Esophagus (tissue), 2 donors: ENCODE data around the gene PRKAR2A. TPM values are rescaled to one million over a fixed set of nuclear protein-coding genes. Genes with fewer than 3 reads are reported as not detected.
A peak's percentile ranks its signal among the peaks of the same experiment; 100 is the strongest.

Experiments
- H3K27ac ChIP-seq, 2 donors: one replicate each; pipeline ENCODE4 v1.5.1; 2013; ENCODE audit warnings: low read depth in 2 of 2, mild to moderate bottlenecking in 2 of 2, inconsistent platforms in 1 of 2, low read length in 1 of 2, moderate library complexity in 1 of 2
- H3K27me3 ChIP-seq, 2 donors: one replicate each; pipeline ENCODE4 v1.6.1; 2013; ENCODE audit warnings: low read length in 2 of 2, control low read depth in 1 of 2, mild to moderate bottlenecking in 1 of 2; ENCODE audit not compliant: insufficient read depth in 2 of 2, control insufficient read depth in 1 of 2
- H3K36me3 ChIP-seq, 2 donors: one replicate each; pipeline ENCODE4 v1.6.1; 2013; ENCODE audit warnings: low read length in 1 of 2; ENCODE audit not compliant: control insufficient read depth in 2 of 2, insufficient read depth in 2 of 2
- H3K4me1 ChIP-seq, 2 donors: one replicate each; pipeline ENCODE4 v1.6.1; 2013; ENCODE audit warnings: low read length in 1 of 2; ENCODE audit not compliant: control insufficient read depth in 2 of 2, insufficient read depth in 2 of 2
- H3K4me3 ChIP-seq, 2 donors: one replicate each; pipeline ENCODE4 v1.5.1; 2013; ENCODE audit warnings: low read length in 2 of 2, mild to moderate bottlenecking in 2 of 2, low read depth in 1 of 2, moderate library complexity in 1 of 2
- H3K9me3 ChIP-seq, 2 donors: one replicate each; pipeline ENCODE4 v1.6.1; 2013; ENCODE audit warnings: mild to moderate bottlenecking in 2 of 2, low read depth in 1 of 2, low read length in 1 of 2, moderate library complexity in 1 of 2; ENCODE audit not compliant: control insufficient read depth in 2 of 2, insufficient read depth in 1 of 2
- WGBS, 2 donors: extraction: QIAGEN DNeasy Blood & Tissue Kit; methylation state at CpG; one replicate each; pipeline ENCODE4 v1.1.7; 2013; 5-methylcytosine and 5-hydroxymethylcytosine counted together
- polyA plus RNA-seq, 2 donors: library from polyadenylated mRNA; stranded (reverse); fragments of 200-250 nt; gene quantifications; one replicate each; pipeline ENCODE4 v1.2.3, GENCODE V29; 2013
- donor health status: healthy with polysubstance abuse.
- donor health status: Bipolar disorder and iron deficiency.

The PRKAR2A gene
- polyA plus RNA-seq, 2 donors, result 7.2 to 11.3 TPM

GRCh38 chr3:48877671-48878070, 30.0 kb upstream of the PRKAR2A start:
- Histone ChIP-seq H3K27ac (no peak overlapping the region), H3K4me1 (no peaks in the 10 kb centered on the region), H3K9me3 (no peaks in the 10 kb centered on the region), H3K27me3 (no peaks in the 10 kb centered on the region), H3K36me3 (peaks cover 2 to 3% of the 10 kb centered on the region in 2 donors), H3K4me3 (no peak overlapping the region)
- WGBS, 2 donors, result 85 to 86% methylated on average over 8 of the region's 8 CpGs

GRCh38 chr3:48863122-48863521, 15.4 kb upstream of the PRKAR2A start:
- 96% methylated on average over 3 of the region's 3 CpGs for WGBS, 2 donors

GRCh38 chr3:48859206-48859605, 11.5 kb upstream of the PRKAR2A start:
- no peak overlapping the region for H3K27ac ChIP-seq
- H3K9me3 ChIP-seq, result no peaks in the 10 kb centered on the region
- no peak overlapping the region for H3K4me3 ChIP-seq
- H3K36me3 ChIP-seq, result peaks cover 4 to 23% of the 10 kb centered on the region in 2 donors
- H3K4me1 ChIP-seq, result no peaks in the 10 kb centered on the region
- no peaks in the 10 kb centered on the region for H3K27me3 ChIP-seq
- WGBS, 2 donors, result 80 to 85% methylated on average over 2 of the region's 2 CpGs

More at GRCh38 chr3:48863122-48863521, 15.4 kb upstream of the PRKAR2A start:
- Histone ChIP-seq H3K36me3 (peaks cover 0 to 19% of the 10 kb centered on the region in 2 donors), H3K4me1 (no peaks in the 10 kb centered on the region), H3K27me3 (no peaks in the 10 kb centered on the region), H3K9me3 (no peaks in the 10 kb centered on the region), H3K4me3 (no peak overlapping the region), H3K27ac (no peak overlapping the region)

GRCh38 chr3:48858709-48859108, 11.0 kb upstream of the PRKAR2A start:
- Histone ChIP-seq H3K4me3 (no peak overlapping the region), H3K9me3 (no peaks in the 10 kb centered on the region), H3K27me3 (no peaks in the 10 kb centered on the region), H3K27ac (no peak overlapping the region), H3K36me3 (peaks cover 4 to 23% of the 10 kb centered on the region in 2 donors), H3K4me1 (no peaks in the 10 kb centered on the region)
- 76 to 81% methylated on average over 2 of the region's 2 CpGs for WGBS, 2 donors

- WGBS, 2 donors, result 79 to 87% methylated on average over 2 of the region's 2 CpGs
- no peaks in the 10 kb centered on the region for H3K9me3 ChIP-seq
- H3K27me3 ChIP-seq, result no peaks in the 10 kb centered on the region
- H3K4me3 ChIP-seq, result no peak overlapping the region
- H3K4me1 ChIP-seq, result no peaks in the 10 kb centered on the region
- H3K27ac ChIP-seq, result no peak overlapping the region
- H3K36me3 ChIP-seq, result peaks cover 4 to 23% of the 10 kb centered on the region in 2 donors
These were observed 10.0 kb upstream of the PRKAR2A start for GRCh38 chr3:48857641-48858040.

- Histone ChIP-seq H3K4me3 (no peak overlapping the region), H3K27me3 (no peaks in the 10 kb centered on the region), H3K9me3 (no peaks in the 10 kb centered on the region), H3K27ac (peak overlapping the region in 1 of 2 donors; percentile 27), H3K4me1 (no peaks in the 10 kb centered on the region), H3K36me3 (peaks cover 4 to 17% of the 10 kb centered on the region in 2 donors)
- 55 to 61% methylated on average over 4 of the region's 4 CpGs for WGBS, 2 donors
These were observed 8.8 kb upstream of the PRKAR2A start for GRCh38 chr3:48856469-48856868.

- peaks cover 4 to 17% of the 10 kb centered on the region in 2 donors for H3K36me3 ChIP-seq
- no peaks in the 10 kb centered on the region for H3K4me1 ChIP-seq
- H3K27me3 ChIP-seq, result no peaks in the 10 kb centered on the region
- no peaks in the 10 kb centered on the region for H3K9me3 ChIP-seq
- WGBS, 2 donors, result 81 to 88% methylated on average over 9 of the region's 9 CpGs
- no peak overlapping the region for H3K27ac ChIP-seq
- H3K4me3 ChIP-seq, result no peak overlapping the region
These were observed 8.2 kb upstream of the PRKAR2A start for GRCh38 chr3:48855681-48856447.

GRCh38 chr3:48852151-48852550, 4.5 kb upstream of the PRKAR2A start:
- WGBS, 2 donors, result 87 to 90% methylated on average over 5 of the region's 5 CpGs
- Histone ChIP-seq H3K27ac (no peak overlapping the region), H3K4me1 (peaks cover 0 to 2% of the 10 kb centered on the region in 2 donors), H3K27me3 (no peaks in the 10 kb centered on the region), H3K36me3 (peaks cover 0 to under 1% of the 10 kb centered on the region in 2 donors), H3K9me3 (no peaks in the 10 kb centered on the region), H3K4me3 (no peak overlapping the region)

GRCh38 chr3:48851407-48851806, 3.7 kb upstream of the PRKAR2A start:
- Histone ChIP-seq H3K27ac (no peak overlapping the region), H3K4me1 (peaks cover under 1 to 2% of the 10 kb centered on the region in 2 donors), H3K9me3 (no peaks in the 10 kb centered on the region), H3K27me3 (no peaks in the 10 kb centered on the region), H3K4me3 (no peak overlapping the region), H3K36me3 (no peaks in the 10 kb centered on the region)
- 55 to 57% methylated on average over 3 of the region's 3 CpGs for WGBS, 2 donors
